Stimulated activated CD4-positive, alpha-beta T cell treated with anti-CD3 and anti-CD28 coated beads, Interleukin-12 subunit alpha, Interleukin-12 subunit beta, amount 100 ng/mL, for 4 hours (primary cell): ENCODE measurements around the gene MUTYH.
"Not testable (repeated sequence)": the region's sequence is repeated elsewhere in the genome, so short reads cannot be mapped to it uniquely, and the experiment has no call there.

Experiments used
- DNase-seq: peaks from one replicate; pipeline ENCODE4 v3.0.0-alpha.2; 2020

The MUTYH gene

GRCh38 chr1:45339789-45340558 is at the start of gene MUTYH, which contains the start of gene TOE1:
Gene MUTYH, minus strand, starts transcription at chr1:45340440. Its CDS starts 5,935 bp downstream, at chr1:45334505.
Gene TOE1, plus strand, starts transcription at chr1:45340170. Its CDS starts 83 bp downstream, at chr1:45340253.
- peak; percentile 94 for DNase-seq

- DNase-seq = no peak
Observed at GRCh38 chr1:45386219-45386618, 46.0 kb upstream of the MUTYH start.

DNA sequence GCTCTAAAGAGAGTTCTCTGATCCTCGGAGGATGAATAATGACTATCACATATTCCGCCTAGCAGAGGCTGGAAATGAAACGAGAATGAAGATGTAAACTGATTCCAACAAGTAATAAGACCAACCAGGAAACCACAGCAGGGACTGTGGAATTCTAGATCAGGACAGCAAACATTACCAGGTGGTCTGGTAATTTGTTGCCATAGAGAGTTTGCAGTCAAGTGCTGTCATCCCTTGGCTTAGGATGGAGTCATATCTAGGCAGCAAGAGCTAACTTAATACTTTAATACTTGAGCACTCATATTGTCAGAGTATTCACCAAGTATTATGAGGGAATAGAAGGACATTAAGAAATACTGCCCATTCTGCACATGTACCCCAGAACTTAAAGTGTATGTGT is 45.1 kb upstream of the MUTYH start:
- DNase-seq = no peak

DNA sequence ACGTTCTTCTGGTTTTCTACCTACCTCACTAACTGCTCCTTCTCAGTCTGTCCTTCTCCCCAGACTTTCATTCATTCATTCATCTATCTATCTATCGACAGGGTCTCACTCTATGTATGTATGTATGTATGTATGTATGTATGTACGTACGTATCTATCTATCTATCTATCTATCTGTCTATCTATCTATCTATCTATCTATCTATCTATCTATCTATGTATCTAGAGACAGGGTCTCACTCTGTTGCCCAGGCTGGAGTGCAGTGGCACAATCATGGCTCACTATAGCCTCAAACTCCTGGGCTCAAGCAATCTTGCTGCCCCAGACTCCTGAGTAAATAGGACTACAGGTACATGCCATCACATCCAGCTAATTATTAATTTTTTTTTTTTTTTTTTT is 44.0 kb upstream of the MUTYH start:
- not testable (repeated sequence) for DNase-seq

DNA sequence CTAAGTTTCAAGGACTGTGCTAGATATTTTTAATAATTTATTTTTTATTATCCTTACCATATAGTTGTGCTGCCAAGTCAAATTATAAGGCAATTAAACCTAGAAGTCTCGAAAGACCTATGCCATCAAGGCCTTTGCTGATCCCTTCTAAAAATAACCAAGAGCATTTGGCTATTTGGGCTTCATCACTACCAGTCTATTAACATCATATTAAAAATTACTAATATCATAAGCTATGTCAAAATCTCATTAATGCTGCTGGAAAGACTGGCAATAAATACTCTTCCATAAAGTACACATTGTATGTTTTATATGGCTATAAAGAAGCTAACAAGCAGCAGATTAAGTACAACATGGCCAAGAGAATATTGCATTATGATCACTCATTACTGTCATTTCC is 43.0 kb upstream of the MUTYH start:
- no peak for DNase-seq

DNA sequence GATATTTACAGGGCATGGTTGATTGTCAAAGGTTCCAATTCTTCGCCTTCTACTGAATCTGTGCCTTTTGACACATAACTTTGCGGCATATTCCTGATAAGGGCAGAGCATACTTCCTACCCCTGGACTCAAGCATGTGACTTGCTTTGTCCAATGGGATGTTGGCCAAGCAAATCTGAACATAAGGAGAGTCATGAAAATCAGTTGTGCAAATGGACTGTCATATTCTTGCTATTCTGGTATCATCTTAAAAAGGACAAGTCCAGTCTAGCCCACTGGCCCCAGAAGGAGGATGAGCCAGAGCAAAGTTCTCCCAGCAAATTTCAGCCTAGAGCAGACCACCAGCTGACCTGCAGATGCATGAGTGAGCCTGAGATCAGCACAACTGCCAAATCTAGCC is 41.0 kb upstream of the MUTYH start:
- DNase-seq = no peak

- no peak for DNase-seq
Observed at GRCh38 chr1:45380730-45381129, 40.5 kb upstream of the MUTYH start.

GRCh38 chr1:45380125-45380524 is 39.9 kb upstream of the MUTYH start:
- DNase-seq = no peak

- no peak for DNase-seq
Observed at GRCh38 chr1:45379524-45379923, 39.3 kb upstream of the MUTYH start.

DNA sequence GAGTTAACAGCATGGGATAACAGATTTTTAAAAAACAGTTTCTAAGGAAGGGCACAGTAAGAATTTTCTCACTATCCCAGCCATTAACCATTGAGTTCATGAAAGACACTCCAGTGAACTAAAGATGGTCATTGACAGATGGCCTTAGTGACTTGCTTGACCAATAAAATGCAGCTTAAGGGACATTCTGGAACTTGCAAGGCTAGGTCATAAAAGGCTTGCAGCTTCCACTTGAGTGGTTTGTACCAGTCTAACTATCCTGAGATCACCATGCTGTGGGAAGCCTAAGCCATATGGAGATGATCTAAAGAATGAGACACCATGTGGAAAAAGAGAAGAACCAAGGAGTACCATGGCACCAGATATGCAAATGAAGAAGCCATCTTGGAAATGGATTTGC is 37.9 kb upstream of the MUTYH start:
- DNase-seq = no peak

DNA sequence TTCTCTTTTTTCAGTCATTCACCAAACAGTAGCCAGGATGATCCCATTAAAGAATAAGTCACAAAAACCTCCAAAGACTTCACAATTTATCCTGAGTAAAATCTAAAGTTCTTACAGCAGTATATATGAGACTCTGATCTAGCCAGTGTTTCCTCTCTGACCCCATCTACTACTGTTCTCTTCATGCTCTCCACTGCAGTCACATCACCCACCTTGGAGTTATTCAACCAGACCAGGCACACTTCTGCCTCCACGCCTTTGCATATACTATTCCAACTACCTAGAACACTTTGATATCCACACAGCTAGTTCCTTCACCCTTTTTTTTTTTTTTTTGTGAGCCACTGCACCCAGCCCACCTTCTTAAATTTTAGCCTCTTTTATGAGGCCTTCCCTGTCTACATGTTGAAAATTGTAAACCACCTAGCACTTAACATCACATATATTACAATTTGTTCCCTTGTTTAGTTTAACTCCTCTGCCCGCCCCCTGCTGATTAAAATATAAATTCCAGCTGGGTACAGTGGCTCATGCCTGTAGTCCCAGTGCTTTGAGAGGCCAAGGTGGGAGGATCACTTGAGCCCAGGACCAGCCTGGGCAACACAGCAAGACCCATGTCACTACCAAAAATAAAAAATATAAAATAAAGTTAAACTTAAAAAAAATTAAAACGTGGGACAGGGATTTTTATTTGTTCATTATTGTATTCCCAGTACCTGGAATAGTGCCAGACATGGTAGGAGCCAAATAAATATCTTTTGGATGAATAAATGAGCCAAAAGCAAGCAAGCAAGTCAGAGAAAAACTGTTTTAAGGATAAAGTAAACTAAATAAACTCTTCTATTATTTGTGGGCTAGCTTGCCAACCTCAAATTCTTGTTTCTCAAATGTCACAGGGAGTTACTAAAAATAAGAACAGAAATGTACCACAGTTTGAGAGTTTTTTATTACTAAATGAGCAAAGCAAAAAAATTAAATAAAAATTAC is 35.2 kb upstream of the MUTYH start:
- DNase-seq = no peak

- no peak for DNase-seq
Observed at GRCh38 chr1:45373573-45373972, 33.3 kb upstream of the MUTYH start.

DNA sequence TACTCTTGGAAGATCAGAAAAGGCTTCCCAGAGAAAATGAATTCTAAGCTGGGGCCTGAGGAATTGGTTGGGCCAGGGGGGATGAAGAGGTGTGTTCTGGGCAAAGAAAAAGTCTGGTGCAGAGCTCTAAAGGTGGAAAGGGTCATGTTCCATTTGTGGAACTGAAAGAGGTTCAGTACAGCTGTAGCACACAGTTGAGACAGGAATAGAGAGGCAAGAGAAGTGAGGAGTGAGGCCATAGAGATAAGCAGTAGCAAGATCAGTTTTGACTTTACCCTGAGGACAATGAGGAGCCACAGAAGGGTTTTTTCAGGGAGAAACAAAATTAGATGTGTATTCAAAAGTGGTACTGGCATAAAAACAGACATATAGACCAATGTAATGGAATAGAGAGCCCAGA is 30.3 kb upstream of the MUTYH start:
- DNase-seq = no peak

- no peak for DNase-seq
Observed at GRCh38 chr1:45365051-45365450, 24.8 kb upstream of the MUTYH start.

- DNase-seq = no peak
Observed at GRCh38 chr1:45364294-45364693, 24.1 kb upstream of the MUTYH start.

DNA sequence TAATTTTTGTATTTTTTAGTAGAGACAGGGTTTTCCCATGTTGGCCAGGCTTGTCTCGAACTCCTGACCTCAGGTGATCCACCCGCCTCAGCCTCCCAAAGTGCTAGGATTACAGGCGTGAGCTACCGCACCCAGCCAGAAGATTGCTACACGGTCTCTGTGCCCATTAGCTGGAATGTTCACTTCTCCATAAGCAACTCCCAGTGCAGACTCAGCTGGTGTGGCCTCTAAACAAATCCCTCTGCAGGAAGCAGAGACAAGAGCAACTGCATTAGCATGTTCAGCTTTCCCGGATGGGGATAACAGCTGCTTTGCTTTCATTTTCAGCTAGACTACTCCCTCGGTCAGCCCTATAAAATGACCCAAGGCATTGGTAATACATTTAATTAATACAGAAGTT is 20.7 kb upstream of the MUTYH start:
- not testable (repeated sequence) for DNase-seq

DNA sequence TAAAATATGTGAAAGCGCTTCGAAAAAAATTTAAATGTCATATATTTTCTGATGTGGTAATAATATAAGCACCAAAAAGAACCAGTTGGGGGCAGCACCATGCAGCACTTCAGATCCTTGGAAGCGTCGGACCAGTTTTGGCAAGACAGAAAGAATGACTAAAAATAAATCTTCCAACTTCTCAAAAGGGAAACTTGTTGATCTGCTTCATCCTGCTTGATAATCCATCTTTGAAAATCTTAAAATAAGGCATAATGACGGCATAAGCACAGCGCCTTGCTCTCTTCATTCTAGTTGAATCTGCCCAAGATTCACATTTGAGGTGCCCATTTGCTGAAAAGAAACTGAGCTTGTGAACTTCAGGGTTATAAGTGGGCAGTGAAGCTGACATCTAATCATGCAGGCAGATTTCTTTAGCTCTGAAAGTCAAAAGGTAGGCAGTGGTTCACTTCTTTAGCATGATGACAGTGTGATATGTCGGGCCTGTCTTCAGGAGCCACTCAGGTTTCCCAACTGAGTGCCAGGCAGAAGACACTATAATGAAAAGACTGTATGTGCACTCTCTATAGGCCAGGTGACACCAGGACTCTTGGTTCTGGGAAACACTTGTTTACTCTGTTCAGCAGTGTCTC is 19.8 kb upstream of the MUTYH start:
- peak; percentile 40 for DNase-seq

DNA sequence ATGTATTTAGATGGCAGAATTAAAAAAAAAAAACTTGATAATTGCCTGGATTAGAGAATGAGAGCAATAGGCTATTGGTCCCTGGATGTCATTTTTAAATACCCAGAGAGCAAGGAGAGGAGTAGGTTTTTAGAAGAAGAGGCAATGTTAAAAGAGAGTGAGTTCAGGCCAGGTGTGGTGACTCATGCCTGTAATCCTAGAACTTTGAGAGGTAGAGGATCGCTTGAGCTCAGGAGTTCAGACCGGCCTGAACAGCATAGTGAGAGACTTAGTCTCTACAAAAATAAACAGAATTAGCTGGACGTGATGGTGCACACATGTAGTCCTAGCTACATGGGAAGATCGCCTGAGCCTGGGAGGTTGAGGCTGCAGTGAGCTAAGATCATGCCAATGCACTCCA is 15.9 kb upstream of the MUTYH start:
- no peak for DNase-seq

DNA sequence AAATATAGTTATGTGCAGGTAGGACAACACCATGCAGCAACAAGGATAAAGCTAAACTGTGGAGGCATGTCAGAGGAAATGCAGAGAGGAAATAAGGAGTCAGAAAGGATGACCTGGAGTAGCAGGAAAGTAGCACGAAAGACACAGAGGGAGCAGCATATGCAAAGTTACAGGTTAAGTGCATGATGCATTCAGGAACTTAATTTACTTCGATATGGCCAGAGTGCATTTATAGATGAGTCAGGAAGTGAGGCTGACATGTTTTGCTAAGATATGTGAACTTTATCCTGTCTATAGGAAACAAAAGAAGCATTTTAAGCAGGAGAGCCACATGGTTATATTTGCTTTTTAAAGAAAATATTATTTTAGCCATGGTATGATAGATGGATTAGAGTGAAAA is 15.4 kb upstream of the MUTYH start:
- DNase-seq = no peak

DNA sequence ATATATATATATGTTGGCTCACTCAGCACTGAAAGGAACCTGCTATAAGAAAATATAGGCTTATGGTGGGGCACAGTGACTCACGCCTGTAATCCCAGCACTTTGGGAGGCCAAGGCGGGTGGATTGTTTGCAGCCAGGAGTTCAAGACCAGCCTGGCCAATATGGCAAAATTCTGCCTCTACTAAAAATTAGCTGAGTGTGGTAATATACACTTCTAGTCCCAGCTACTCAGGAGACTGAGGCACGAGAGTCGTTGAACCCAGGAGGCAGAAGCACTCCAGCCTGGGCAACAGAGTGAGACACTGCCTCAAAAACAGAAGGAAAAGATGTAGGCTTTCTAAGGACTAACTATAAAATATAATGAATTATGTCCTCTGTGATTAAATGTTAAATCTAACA is 14.6 kb upstream of the MUTYH start:
- DNase-seq = no peak

DNA sequence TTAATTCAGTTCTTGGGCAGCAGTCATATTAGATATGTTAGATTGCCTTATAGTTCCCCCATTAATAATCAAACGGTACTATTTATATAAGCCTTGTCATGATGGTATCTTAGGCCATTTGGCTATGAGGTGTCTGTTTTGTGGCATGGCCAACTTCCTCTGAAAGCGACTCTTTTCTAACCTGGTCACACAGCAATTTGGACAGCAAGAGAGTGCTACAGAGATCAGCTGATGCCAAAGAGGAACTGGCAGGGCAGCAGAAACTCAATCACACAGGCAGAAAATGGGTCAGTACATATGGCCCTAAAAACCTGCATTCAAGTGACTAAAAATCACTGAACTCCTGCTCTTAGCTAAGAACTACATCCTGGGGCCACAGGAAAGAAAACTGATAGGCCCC is 13.4 kb upstream of the MUTYH start:
- DNase-seq = no peak

GRCh38 chr1:45351508-45351907 is 11.3 kb upstream of the MUTYH start:
- no peak for DNase-seq

DNA sequence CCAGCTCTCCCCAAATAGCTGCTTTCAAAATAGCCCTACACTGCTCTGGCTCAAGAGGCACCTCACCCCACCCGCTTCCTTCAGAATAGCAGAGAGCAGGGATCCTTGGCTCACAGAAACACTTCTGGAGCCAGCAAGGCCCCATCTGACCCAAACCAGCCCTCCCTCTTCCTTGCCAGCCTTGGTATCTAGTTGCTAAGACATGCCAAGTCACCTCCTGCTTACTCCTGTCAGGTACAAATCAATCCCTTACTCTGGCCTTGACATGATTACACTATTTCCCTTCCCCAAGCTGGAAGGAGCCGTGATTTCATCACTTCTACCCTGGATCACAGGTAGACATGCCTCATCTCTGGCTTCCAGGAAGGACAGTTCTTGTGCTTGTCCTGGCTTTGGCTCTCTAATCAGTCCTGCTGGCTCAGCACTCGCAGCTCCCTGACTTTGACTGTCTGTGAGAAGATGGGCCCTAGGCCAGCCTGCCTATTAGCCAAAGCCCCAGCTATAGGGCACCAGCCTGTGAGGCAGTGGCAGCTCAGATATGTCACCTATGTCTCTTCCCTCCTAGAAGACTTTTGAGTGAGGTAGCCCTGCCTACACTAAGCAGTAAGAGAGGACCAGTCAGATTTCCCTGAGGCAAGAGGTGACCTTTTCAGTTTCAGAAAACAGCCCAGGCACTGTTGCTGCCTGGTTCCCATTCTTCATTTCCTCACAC is 8.9 kb upstream of the MUTYH start:
- DNase-seq = no peak
